GM06990 (cell line): ENCODE results near the gene KCNC4.

Experiments
- DNase-seq: peaks from one replicate; pipeline ENCODE4 v3.0.0-alpha.2; 2011; ENCODE audit not compliant: insufficient read length; ENCODE audit errors: extremely low read depth
- H3K27me3 ChIP-seq: replicated peaks from 2 replicates; pipeline ENCODE4 v1.6.0; 2011; ENCODE audit warnings: low read length; ENCODE audit not compliant: control insufficient read depth, insufficient read depth
- H3K36me3 ChIP-seq: 2 replicates; pipeline ENCODE4 v1.5.1; 2011; ENCODE audit warnings: low read length; ENCODE audit not compliant: control insufficient read depth, insufficient read depth
- H3K4me3 ChIP-seq: replicated peaks from 2 replicates; pipeline ENCODE4 v1.5.1; 2011; ENCODE audit warnings: low read depth, mild to moderate bottlenecking, control low read depth, low read length
- CTCF ChIP-seq: IDR thresholded peaks from 2 replicates; pipeline ENCODE4 v1.5.1; 2011; ENCODE audit warnings: low read length, control low read depth, mild to moderate bottlenecking, inconsistent platforms; ENCODE audit not compliant: insufficient read depth, poor library complexity, severe bottlenecking

Gene KCNC4

DNA sequence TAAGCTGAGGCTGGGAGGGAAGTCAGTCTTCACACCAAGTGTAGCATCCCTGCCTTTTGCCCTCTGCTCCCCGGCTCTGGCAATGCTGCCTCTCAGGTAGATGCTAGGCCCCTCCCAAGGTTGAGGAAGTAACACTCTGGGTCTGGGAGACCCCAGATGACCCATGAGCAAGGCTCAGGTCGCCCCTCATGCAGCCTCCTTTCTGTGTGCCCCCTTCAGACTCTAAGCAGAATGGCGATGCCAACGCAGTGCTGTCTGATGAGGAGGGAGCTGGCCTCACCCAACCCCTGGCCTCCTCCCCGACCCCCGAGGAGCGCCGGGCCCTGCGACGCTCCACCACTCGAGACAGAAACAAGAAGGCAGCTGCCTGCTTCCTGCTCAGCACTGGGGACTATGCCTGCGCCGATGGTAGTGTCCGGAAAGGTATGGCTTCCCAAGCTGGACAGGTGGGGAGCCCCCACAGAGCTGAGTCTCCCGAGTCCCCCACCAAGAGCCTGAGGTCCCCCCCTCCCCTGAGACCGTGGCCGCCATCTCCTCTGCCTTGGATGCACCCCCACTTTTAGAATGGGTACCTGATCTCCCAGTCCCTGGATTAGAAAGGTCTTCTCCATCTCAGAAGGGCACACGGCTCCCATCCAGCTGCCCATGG, 15.8 kb downstream of the KCNC4 start:
- Histone ChIP-seq H3K4me3 (no peak overlapping the region), H3K27me3 (no peaks in the 10 kb centered on the region), H3K36me3 (no peaks in the 10 kb centered on the region)
- no peak for DNase-seq
- TF ChIP-seq CTCF = no peak

- no peaks in the 10 kb centered on the region for H3K36me3 ChIP-seq
- TF ChIP-seq CTCF = no peak
- no peak for DNase-seq
- H3K27me3 ChIP-seq = no peaks in the 10 kb centered on the region
- no peak overlapping the region for H3K4me3 ChIP-seq
These were observed 17.7 kb downstream of the KCNC4 start for GRCh38 chr1:110227774-110228173.

- TF ChIP-seq CTCF = no peak
- DNase-seq = no peak
These were observed 18.3 kb downstream of the KCNC4 start for GRCh38 chr1:110228381-110228780.

DNA sequence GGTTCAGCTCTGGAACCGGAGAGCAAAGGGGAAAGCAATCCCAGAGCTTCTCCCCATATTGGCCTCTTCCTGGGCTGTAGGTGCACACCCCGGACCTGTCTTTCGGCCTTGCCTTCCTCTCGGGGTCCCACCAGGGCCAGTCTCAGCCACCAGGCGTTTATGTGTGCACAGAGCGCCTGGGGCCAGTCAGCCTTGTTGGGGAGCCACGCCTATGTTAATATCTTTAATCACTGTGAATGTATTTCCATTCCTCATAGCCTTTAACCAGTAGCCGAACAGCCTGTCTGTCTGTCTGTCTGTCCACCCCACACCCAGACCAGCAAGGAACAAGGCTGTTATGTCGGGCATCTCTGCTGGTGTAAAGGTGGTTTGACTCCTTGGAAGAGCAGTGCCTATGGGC, 18.8 kb downstream of the KCNC4 start:
- no peak overlapping the region for H3K4me3 ChIP-seq
- no peaks in the 10 kb centered on the region for H3K36me3 ChIP-seq
- no peak for TF ChIP-seq CTCF
- DNase-seq = no peak
- H3K27me3 ChIP-seq = no peaks in the 10 kb centered on the region

More at GRCh38 chr1:110228381-110228780, 18.3 kb downstream of the KCNC4 start:
- no peaks in the 10 kb centered on the region for H3K36me3 ChIP-seq
- no peak overlapping the region for H3K4me3 ChIP-seq
- H3K27me3 ChIP-seq = no peaks in the 10 kb centered on the region

- H3K4me3 ChIP-seq = no peak overlapping the region
- no peak for DNase-seq
- no peaks in the 10 kb centered on the region for H3K27me3 ChIP-seq
- no peak for TF ChIP-seq CTCF
- H3K36me3 ChIP-seq = no peaks in the 10 kb centered on the region
These were observed 19.4 kb downstream of the KCNC4 start for GRCh38 chr1:110229348-110230001.
